ENCODE measurements around the gene SCYL3. TPM values are rescaled to one million over a fixed set of nuclear protein-coding genes. Genes with fewer than 3 reads are reported as not detected.

The SCYL3 gene
- polyA plus RNA-seq, 1 of the 3 experiments (the other 2 are of a cell fraction), result 5.9 TPM

DNA sequence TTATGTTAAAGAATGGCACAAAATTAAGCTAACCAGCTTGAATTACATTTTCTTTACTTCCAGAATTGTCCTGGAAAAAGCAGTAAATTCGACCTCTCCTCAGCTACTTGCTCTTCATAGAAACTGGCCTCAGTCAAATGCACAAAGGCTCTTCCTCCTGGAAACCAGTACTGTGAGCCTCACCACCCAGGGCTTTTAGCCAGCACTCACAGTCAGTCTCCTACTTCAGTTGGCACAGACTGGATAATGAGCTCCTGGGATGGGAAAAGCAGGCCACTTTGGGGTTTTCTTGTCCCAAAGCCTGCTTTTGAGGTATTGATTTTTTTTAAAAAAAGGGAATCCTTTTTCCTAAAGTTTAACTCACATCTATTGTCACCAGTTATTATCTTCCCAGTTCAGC is 40.4 kb downstream of the SCYL3 start (continued):
- TF ChIP-seq FOXM1 (IDR thresholded peaks at IDR 0.05; ENCODE audit: low read depth) (no peak), TAF1 (IDR thresholded peaks at IDR 0.05; ENCODE audit: borderline replicate concordance, low read depth, low read length) (no peak), TEAD4 (IDR thresholded peaks at IDR 0.05; ENCODE audit: borderline replicate concordance, insufficient read depth) (no peak), TCF12 (IDR thresholded peaks at IDR 0.05) (no peak), NRF1 (IDR thresholded peaks at IDR 0.05; ENCODE audit: low read depth, low read length) (no peak), MEF2A (IDR thresholded peaks at IDR 0.05; ENCODE audit: borderline replicate concordance, low read depth) (no peak)
- TF ChIP-seq, protein P1, sequence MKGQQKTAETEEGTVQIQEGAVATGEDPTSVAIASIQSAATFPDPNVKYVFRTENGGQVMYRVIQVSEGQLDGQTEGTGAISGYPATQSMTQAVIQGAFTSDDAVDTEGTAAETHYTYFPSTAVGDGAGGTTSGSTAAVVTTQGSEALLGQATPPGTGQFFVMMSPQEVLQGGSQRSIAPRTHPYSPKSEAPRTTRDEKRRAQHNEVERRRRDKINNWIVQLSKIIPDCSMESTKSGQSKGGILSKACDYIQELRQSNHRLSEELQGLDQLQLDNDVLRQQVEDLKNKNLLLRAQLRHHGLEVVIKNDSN (IDR thresholded peaks at IDR 0.05; ENCODE audit: borderline replicate concordance, low read depth), result no peak
- TF ChIP-seq, protein P2, sequence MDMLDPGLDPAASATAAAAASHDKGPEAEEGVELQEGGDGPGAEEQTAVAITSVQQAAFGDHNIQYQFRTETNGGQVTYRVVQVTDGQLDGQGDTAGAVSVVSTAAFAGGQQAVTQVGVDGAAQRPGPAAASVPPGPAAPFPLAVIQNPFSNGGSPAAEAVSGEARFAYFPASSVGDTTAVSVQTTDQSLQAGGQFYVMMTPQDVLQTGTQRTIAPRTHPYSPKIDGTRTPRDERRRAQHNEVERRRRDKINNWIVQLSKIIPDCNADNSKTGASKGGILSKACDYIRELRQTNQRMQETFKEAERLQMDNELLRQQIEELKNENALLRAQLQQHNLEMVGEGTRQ (IDR thresholded peaks at IDR 0.05; ENCODE audit: borderline replicate concordance, low read depth, low read length), result no peak
- TF ChIP-seq, protein P3, sequence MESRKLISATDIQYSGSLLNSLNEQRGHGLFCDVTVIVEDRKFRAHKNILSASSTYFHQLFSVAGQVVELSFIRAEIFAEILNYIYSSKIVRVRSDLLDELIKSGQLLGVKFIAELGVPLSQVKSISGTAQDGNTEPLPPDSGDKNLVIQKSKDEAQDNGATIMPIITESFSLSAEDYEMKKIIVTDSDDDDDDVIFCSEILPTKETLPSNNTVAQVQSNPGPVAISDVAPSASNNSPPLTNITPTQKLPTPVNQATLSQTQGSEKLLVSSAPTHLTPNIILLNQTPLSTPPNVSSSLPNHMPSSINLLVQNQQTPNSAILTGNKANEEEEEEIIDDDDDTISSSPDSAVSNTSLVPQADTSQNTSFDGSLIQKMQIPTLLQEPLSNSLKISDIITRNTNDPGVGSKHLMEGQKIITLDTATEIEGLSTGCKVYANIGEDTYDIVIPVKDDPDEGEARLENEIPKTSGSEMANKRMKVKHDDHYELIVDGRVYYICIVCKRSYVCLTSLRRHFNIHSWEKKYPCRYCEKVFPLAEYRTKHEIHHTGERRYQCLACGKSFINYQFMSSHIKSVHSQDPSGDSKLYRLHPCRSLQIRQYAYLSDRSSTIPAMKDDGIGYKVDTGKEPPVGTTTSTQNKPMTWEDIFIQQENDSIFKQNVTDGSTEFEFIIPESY (IDR thresholded peaks at IDR 0.05; ENCODE audit: borderline replicate concordance, low read depth), result no peak
- TF ChIP-seq, protein P4, sequence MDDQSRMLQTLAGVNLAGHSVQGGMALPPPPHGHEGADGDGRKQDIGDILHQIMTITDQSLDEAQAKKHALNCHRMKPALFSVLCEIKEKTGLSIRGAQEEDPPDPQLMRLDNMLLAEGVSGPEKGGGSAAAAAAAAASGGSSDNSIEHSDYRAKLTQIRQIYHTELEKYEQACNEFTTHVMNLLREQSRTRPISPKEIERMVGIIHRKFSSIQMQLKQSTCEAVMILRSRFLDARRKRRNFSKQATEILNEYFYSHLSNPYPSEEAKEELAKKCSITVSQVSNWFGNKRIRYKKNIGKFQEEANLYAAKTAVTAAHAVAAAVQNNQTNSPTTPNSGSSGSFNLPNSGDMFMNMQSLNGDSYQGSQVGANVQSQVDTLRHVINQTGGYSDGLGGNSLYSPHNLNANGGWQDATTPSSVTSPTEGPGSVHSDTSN (IDR thresholded peaks at IDR 0.05), result no peak

DNA sequence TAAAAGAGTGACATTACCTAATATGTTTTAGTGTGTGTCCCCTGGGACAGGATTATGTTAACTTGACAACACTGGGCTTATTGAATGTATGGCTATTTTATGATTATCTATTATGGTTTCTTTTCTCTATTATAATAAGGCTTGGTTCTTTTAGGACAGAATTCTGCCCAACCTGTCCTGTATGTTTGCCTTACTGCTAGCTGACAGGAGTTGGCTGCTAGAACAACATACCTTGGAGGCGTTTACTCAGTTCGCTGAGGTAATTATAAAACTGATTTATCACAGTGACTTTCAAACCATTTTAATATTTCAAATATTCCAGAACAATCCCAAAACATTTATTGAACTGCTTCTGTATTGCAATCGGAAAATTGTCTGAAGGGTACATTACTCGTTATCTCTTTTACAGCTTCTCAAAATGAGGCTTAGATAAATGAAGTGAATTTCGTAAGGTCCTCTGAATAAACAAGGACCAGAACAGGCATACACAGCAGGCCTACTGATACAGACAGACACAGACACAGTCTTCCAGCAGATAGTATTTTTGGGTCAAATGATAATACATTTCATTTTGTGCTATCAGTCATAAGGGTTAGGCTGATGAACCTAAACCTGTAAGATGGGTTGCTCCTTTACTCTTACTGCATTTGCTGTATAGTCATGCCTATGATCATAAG is 44.2 kb downstream of the SCYL3 start:
- Histone ChIP-seq H3F3A (replicated peaks; ENCODE audit: insufficient read depth) (peaks cover 3% of the 10 kb centered on the region), H2AFZ (ENCODE audit: low read depth) (no peak overlapping the region), H3K9me3 (no peaks in the 10 kb centered on the region), H3K9me2 (no peaks in the 10 kb centered on the region), H3K27ac (ENCODE audit: low read depth in 2 of 2, low read length in 1 of 2) (no peak overlapping the region), H3K9ac (no peak overlapping the region), H3K27me3 (ENCODE audit: insufficient read depth) (no peaks in the 10 kb centered on the region), H3K4me1 (ENCODE audit: control insufficient read depth in 1 of 2, insufficient read depth in 2 of 2, low read depth in 1 of 2, low read length in 1 of 2) (no peaks in the 10 kb centered on the region; a peak in 1 of 4 replicates), H4K20me1 (ENCODE audit: insufficient read depth) (no peaks in the 10 kb centered on the region), H3K4me3 (ENCODE audit: low read depth in 2 of 2, low read length in 1 of 2) (no peak overlapping the region), H3K79me2 (ENCODE audit: insufficient read depth) (peaks cover 4% of the 10 kb centered on the region), H3K36me3 (replicated peaks in 1 of 2; ENCODE audit: control insufficient read depth in 1 of 2, insufficient read depth in 2 of 2, low read length in 1 of 2) (peaks cover 89 to 91% of the 10 kb centered on the region in 2 experiments), H3K4me2 (no peak overlapping the region)
- no peak for DNase-seq
- TF ChIP-seq TAF1 (IDR thresholded peaks at IDR 0.05; ENCODE audit: borderline replicate concordance, low read depth, low read length) (no peak), CHD2 (IDR thresholded peaks at IDR 0.05; ENCODE audit: low read length, partially characterized antibody) (no peak), JUND (IDR thresholded peaks at IDR 0.05) (no peak), MXI1 (IDR thresholded peaks at IDR 0.05; ENCODE audit: low read depth, low read length) (no peak), RXRA (IDR thresholded peaks at IDR 0.05; ENCODE audit: borderline replicate concordance, low read depth) (no peak), TCF12 (IDR thresholded peaks at IDR 0.05) (no peak), NRF1 (IDR thresholded peaks at IDR 0.05; ENCODE audit: low read depth, low read length) (no peak), MEF2A (IDR thresholded peaks at IDR 0.05; ENCODE audit: borderline replicate concordance, low read depth) (no peak), EZH2phosphoT487 (IDR thresholded peaks at IDR 0.05; ENCODE audit: borderline replicate concordance, low read depth) (no peak), RFX5 (IDR thresholded peaks at IDR 0.05; ENCODE audit: low read length) (no peak), RAD21 (IDR thresholded peaks at IDR 0.05; ENCODE audit: low read length) (no peak)
- TF ChIP-seq, protein P5, sequence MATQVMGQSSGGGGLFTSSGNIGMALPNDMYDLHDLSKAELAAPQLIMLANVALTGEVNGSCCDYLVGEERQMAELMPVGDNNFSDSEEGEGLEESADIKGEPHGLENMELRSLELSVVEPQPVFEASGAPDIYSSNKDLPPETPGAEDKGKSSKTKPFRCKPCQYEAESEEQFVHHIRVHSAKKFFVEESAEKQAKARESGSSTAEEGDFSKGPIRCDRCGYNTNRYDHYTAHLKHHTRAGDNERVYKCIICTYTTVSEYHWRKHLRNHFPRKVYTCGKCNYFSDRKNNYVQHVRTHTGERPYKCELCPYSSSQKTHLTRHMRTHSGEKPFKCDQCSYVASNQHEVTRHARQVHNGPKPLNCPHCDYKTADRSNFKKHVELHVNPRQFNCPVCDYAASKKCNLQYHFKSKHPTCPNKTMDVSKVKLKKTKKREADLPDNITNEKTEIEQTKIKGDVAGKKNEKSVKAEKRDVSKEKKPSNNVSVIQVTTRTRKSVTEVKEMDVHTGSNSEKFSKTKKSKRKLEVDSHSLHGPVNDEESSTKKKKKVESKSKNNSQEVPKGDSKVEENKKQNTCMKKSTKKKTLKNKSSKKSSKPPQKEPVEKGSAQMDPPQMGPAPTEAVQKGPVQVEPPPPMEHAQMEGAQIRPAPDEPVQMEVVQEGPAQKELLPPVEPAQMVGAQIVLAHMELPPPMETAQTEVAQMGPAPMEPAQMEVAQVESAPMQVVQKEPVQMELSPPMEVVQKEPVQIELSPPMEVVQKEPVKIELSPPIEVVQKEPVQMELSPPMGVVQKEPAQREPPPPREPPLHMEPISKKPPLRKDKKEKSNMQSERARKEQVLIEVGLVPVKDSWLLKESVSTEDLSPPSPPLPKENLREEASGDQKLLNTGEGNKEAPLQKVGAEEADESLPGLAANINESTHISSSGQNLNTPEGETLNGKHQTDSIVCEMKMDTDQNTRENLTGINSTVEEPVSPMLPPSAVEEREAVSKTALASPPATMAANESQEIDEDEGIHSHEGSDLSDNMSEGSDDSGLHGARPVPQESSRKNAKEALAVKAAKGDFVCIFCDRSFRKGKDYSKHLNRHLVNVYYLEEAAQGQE (IDR thresholded peaks at IDR 0.05; ENCODE audit: low read depth, low read length), result no peak
- ChIA-PET POLR2A (no interaction called here), CTCF (no interaction called here)
- 95% methylated on average over 5 of the region's 5 CpGs for WGBS (ENCODE audit: low lambda C conversion rate)

Measured in SK-N-SH (cell line).